Activated CD8-positive, alpha-beta memory T cell treated with anti-CD3 and anti-CD28 coated beads, Interleukin-2, amount 10 ng/mL, durations not matched to agents 7 days and 5 days (primary cell): ENCODE results near the gene HES4. TPM values are rescaled to one million over a fixed set of nuclear protein-coding genes. Genes with fewer than 3 reads are reported as not detected.
"Not testable (repeated sequence)": the region's sequence is repeated elsewhere in the genome, so short reads cannot be mapped to it uniquely, and the experiment has no call there.

Experiments
- ATAC-seq: fragments of 150-1000 bp; cut with Tn5 transposase; one replicate; pipeline ENCODE4 v1.10.0; 2021; ENCODE audit warnings: moderate library complexity
- CTCF ChIA-PET: fragments of 350-600 bp; sonication (Branson Sonifier 250); formaldehyde crosslinking; loops from one replicate; lab custom pipeline; 2021; ENCODE audit warnings: antibody characterized with exemption; lab: Charles Lee
- DNase-seq: peaks from one replicate; pipeline ENCODE4 v3.0.0-alpha.2; 2020
- H3K27ac Mint-ChIP-seq: one replicate; pipeline ENCODE4 v1.8.0; 2021; ENCODE audit warnings: mild to moderate bottlenecking, mixed read lengths
- H3K27me3 Mint-ChIP-seq: one replicate; pipeline ENCODE4 v1.8.0; 2021; ENCODE audit warnings: mixed read lengths
- H3K36me3 Mint-ChIP-seq: one replicate; pipeline ENCODE4 v1.8.0; 2021; ENCODE audit warnings: mild to moderate bottlenecking, mixed read lengths
- H3K4me1 Mint-ChIP-seq: one replicate; pipeline ENCODE4 v1.8.0; 2021; ENCODE audit warnings: mixed read lengths
- H3K4me3 Mint-ChIP-seq: one replicate; pipeline ENCODE4 v1.8.0; 2021; ENCODE audit warnings: mild to moderate bottlenecking, moderate library complexity, mixed read lengths
- H3K9me3 Mint-ChIP-seq: one replicate; pipeline ENCODE4 v1.8.0; 2022; ENCODE audit warnings: low read depth, mixed read lengths
- total RNA-seq, 2 experiments: library from RNA; stranded (reverse); gene quantifications; one replicate each; pipeline ENCODE4 v1.2.3, GENCODE V29; 2021

The HES4 gene
- total RNA-seq, 2 experiments from 2014 or later, result 0.61 to 1.6 TPM

GRCh38 chr1:1020000-1020404 lies 20.1 kb upstream of the HES4 start, which contains the start of gene AGRN:
Gene AGRN (plus strand): TSS chr1:1020120. CDS start chr1:1020173, 53 bp downstream.
- H3K27me3 Mint-ChIP-seq, result peaks cover 12% of the 10 kb centered on the region
- DNase-seq (no peak), ATAC-seq (peak; percentile 42)
- CTCF ChIA-PET, result interaction anchor here (0.8 to 3.8 kb wide), 7 partner anchors 13 to 43 kb away, joined by 3 to 19 read pairs (median 13); partner anchors contain the start of gene HES4
- H3K9me3 Mint-ChIP-seq, result no peaks in the 10 kb centered on the region
- no peak within 1 kb of the TSS for H3K27ac Mint-ChIP-seq
- H3K36me3 Mint-ChIP-seq, result peaks cover 14% of the 10 kb centered on the region
- H3K4me1 Mint-ChIP-seq, result peaks cover 27% of the 10 kb centered on the region
- H3K4me3 Mint-ChIP-seq, result peak within 1 kb of the TSS; percentile 61

- Mint-ChIP-seq H3K36me3 (peaks cover 20% of the 10 kb centered on the region), H3K4me3 (peak overlapping the region; percentile 61), H3K4me1 (peaks cover 29% of the 10 kb centered on the region), H3K27ac (no peak overlapping the region), H3K9me3 (no peaks in the 10 kb centered on the region), H3K27me3 (peaks cover 12% of the 10 kb centered on the region)
- CTCF ChIA-PET, result interaction anchor here (0.7 to 3.8 kb wide), 13 partner anchors 9 to 352 kb away, joined by 3 to 19 read pairs (median 5); partner anchors contain the start of gene HES4
- ATAC-seq, result peak; percentile 82
- DNase-seq, result peak; percentile 86
Measured at GRCh38 chr1:1019122-1019999, 19.5 kb upstream of the HES4 start.

GRCh38 chr1:1018321-1018685 lies 18.4 kb upstream of the HES4 start:
- Mint-ChIP-seq H3K27me3 (peaks cover 12% of the 10 kb centered on the region), H3K4me1 (peaks cover 32% of the 10 kb centered on the region), H3K36me3 (peaks cover 31% of the 10 kb centered on the region)
- not testable (repeated sequence) for H3K4me3 Mint-ChIP-seq, ATAC-seq, DNase-seq, H3K9me3 Mint-ChIP-seq, H3K27ac Mint-ChIP-seq
- CTCF ChIA-PET, result interaction anchor here (0.7 to 3.8 kb wide), 9 partner anchors 14 to 45 kb away, joined by 3 to 19 read pairs (median 9); partner anchors contain the start of gene HES4

- Mint-ChIP-seq H3K4me1 (peaks cover 37% of the 10 kb centered on the region), H3K36me3 (peaks cover 32% of the 10 kb centered on the region), H3K27ac (peak overlapping the region; percentile 36), H3K27me3 (peaks cover 12% of the 10 kb centered on the region)
- CTCF ChIA-PET, result interaction anchor here (1.2 to 3.8 kb wide), 7 partner anchors 15 to 46 kb away, joined by 4 to 19 read pairs (median 13); partner anchors contain the start of gene HES4
- H3K9me3 Mint-ChIP-seq, H3K4me3 Mint-ChIP-seq, DNase-seq, ATAC-seq: not testable (repeated sequence)
Measured at GRCh38 chr1:1017397-1018320, 17.8 kb upstream of the HES4 start.

- Mint-ChIP-seq H3K9me3 (peaks cover 3% of the 10 kb centered on the region), H3K4me3 (peak overlapping the region; percentile 99), H3K36me3 (peaks cover 38% of the 10 kb centered on the region), H3K4me1 (peaks cover 36% of the 10 kb centered on the region), H3K27ac (peak overlapping the region; percentile 95), H3K27me3 (peaks cover 2% of the 10 kb centered on the region)
- CTCF ChIA-PET, result interaction anchor here (1.4 to 4.1 kb wide), 10 partner anchors 11 to 101 kb away, joined by 3 to 33 read pairs (median 8); partner anchors contain the start of gene C1orf159
- ATAC-seq (no peak), DNase-seq (no peak)
Measured at GRCh38 chr1:1014799-1015681, 15.1 kb upstream of the HES4 start.

GRCh38 chr1:1013922-1014648 lies 14.2 kb upstream of the HES4 start:
- H3K27ac Mint-ChIP-seq, result peak overlapping the region; percentile 95
- CTCF ChIA-PET, result interaction anchor here (1.1 to 4.1 kb wide), 13 partner anchors 7 to 293 kb away, joined by 3 to 33 read pairs (median 6); partner anchors contain the start of gene C1orf159
- H3K9me3 Mint-ChIP-seq, result peaks cover 3% of the 10 kb centered on the region
- peak; percentile 68 for DNase-seq
- ATAC-seq, result peak; percentile 21
- H3K4me3 Mint-ChIP-seq, result peak overlapping the region; percentile 99
- H3K27me3 Mint-ChIP-seq, result peaks cover 5% of the 10 kb centered on the region
- peaks cover 40% of the 10 kb centered on the region for H3K36me3 Mint-ChIP-seq
- peaks cover 36% of the 10 kb centered on the region for H3K4me1 Mint-ChIP-seq

GRCh38 chr1:1013105-1013921 lies 13.4 kb upstream of the HES4 start, which contains the start of gene ISG15:
Gene ISG15 (plus strand): TSS chr1:1013497. CDS start chr1:1013574, 77 bp downstream.
- peak within 1 kb of the TSS; percentile 99 for H3K4me3 Mint-ChIP-seq
- peaks cover 42% of the 10 kb centered on the region for H3K36me3 Mint-ChIP-seq
- CTCF ChIA-PET, result interaction anchor here (1.1 to 4.1 kb wide), 12 partner anchors 8 to 293 kb away, joined by 3 to 33 read pairs (median 6); no protein-coding TSS in a partner anchor
- peaks cover 9% of the 10 kb centered on the region for H3K27me3 Mint-ChIP-seq
- DNase-seq (peak; percentile 96), ATAC-seq (peak; percentile 91)
- H3K4me1 Mint-ChIP-seq, result peaks cover 37% of the 10 kb centered on the region
- H3K9me3 Mint-ChIP-seq, result peaks cover 3% of the 10 kb centered on the region
- H3K27ac Mint-ChIP-seq, result peak within 1 kb of the TSS; percentile 95

GRCh38 chr1:1012736-1013104 lies 12.8 kb upstream of the HES4 start:
- H3K9me3 Mint-ChIP-seq, DNase-seq: not testable (repeated sequence)
- Mint-ChIP-seq H3K4me1 (peaks cover 35% of the 10 kb centered on the region), H3K27ac (peak overlapping the region; percentile 95), H3K36me3 (peaks cover 42% of the 10 kb centered on the region), H3K4me3 (peak overlapping the region; percentile 99), H3K27me3 (peaks cover 14% of the 10 kb centered on the region)
- CTCF ChIA-PET, result interaction anchor here (1.3 to 4.1 kb wide), 8 partner anchors 8 to 108 kb away, joined by 3 to 33 read pairs (median 12); no protein-coding TSS in a partner anchor
- peak; percentile 8 for ATAC-seq

- peaks cover 29% of the 10 kb centered on the region for H3K4me1 Mint-ChIP-seq
- CTCF ChIA-PET, result interaction anchor here (2.3 to 3.5 kb wide), 2 partner anchors 10 to 21 kb away, joined by 5 to 20 read pairs; no protein-coding TSS in a partner anchor
Measured at GRCh38 chr1:1011396-1011949, 11.6 kb upstream of the HES4 start.

GRCh38 chr1:1010131-1010530 lies 10.2 kb upstream of the HES4 start:
- DNase-seq, H3K4me3 Mint-ChIP-seq, H3K9me3 Mint-ChIP-seq, ATAC-seq, H3K27ac Mint-ChIP-seq: not testable (repeated sequence)
- peaks cover 23% of the 10 kb centered on the region for H3K27me3 Mint-ChIP-seq
- H3K36me3 Mint-ChIP-seq, result peaks cover 29% of the 10 kb centered on the region
- H3K4me1 Mint-ChIP-seq, result peaks cover 33% of the 10 kb centered on the region
- CTCF ChIA-PET, result interaction anchor here (0.9 to 2.3 kb wide), 4 partner anchors 8 to 53 kb away, joined by 3 to 5 read pairs (median 4); no protein-coding TSS in a partner anchor

More at GRCh38 chr1:1011396-1011949, 11.6 kb upstream of the HES4 start:
- peaks cover 20% of the 10 kb centered on the region for H3K27me3 Mint-ChIP-seq
- DNase-seq (no peak), ATAC-seq (no peak)
- peaks cover 33% of the 10 kb centered on the region for H3K36me3 Mint-ChIP-seq
- no peak overlapping the region for H3K4me3 Mint-ChIP-seq
- peak overlapping the region; percentile 43 for H3K27ac Mint-ChIP-seq
- peaks cover 3% of the 10 kb centered on the region for H3K9me3 Mint-ChIP-seq
